Measurements from ENCODE around the gene ABLIM1. TPM values are rescaled to one million over a fixed set of nuclear protein-coding genes. Genes with fewer than 3 reads are reported as not detected.

The ABLIM1 gene
- total and polyA plus RNA-seq, 10 of the 15 experiments (the other 5 are each of a cell fraction or from before 2014, with no cell fraction given): 14.2 to 50.5 (median 28.1) TPM

DNA sequence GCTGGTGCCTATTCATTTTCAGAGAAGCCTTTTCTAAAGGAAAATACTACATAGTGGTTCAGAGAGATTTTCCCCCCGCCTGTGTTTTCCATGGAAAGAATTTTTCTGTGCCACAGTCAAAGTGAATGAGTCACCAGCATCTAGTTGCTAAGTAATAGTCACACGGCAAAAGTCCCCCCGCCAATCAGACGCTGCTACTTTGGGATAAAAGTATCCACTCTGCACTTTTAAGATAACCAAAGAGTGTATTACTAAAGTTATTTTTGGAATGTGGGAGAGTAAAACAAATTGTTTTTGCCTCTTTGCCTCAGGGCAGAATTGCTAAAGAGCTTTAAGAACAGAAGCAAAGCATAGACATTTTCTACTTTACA is 23.5 kb downstream of the ABLIM1 start:
- H2AFZ ChIP-seq (ENCODE audit: control insufficient read depth, low read depth, low read length): no peak overlapping the region
- no peak for ATAC-seq
- peaks cover 2% of the 10 kb centered on the region; the same call in 1 of the 2 replicates for H3K4me1 ChIP-seq (ENCODE audit: control insufficient read depth, insufficient read depth, low read length)
- H3K4me3 ChIP-seq: no peak overlapping the region
- no peak overlapping the region for H3K27ac ChIP-seq (ENCODE audit: control insufficient read depth, insufficient read depth)
- DNase-seq (ENCODE audit: low read depth, low spot score): no peak
- no TSS peak for BruUV-seq (replicated peaks)
- no peaks in the 10 kb centered on the region for H3K9me3 ChIP-seq (replicated peaks; ENCODE audit: control insufficient read depth, insufficient read depth, low read length)
- H3K79me2 ChIP-seq (ENCODE audit: control insufficient read depth, insufficient read depth, low read length): no peaks in the 10 kb centered on the region
- CTCF ChIA-PET: interaction anchor here (1.1 kb wide), 1 partner anchor 81 kb away, joined by 3 read pairs; no protein-coding TSS in a partner anchor
- no peak for TF ChIP-seq HDAC6 (IDR thresholded peaks at IDR 0.05; ENCODE audit: unreplicated experiment)
- TF ChIP-seq BCL3 (IDR thresholded peaks at IDR 0.05; ENCODE audit: borderline replicate concordance, insufficient read depth, low read depth, low read length, poor library complexity, severe bottlenecking): no peak
- TF ChIP-seq ZBED1 (IDR thresholded peaks at IDR 0.05; ENCODE audit: borderline replicate concordance): no peak
- no peak for TF ChIP-seq SMAD5 (IDR thresholded peaks at IDR 0.05; ENCODE audit: low read depth)
- no peak for TF ChIP-seq CHD1 (IDR thresholded peaks at IDR 0.05; ENCODE audit: low read depth, low read length)
- no peak for TF ChIP-seq YBX1 (IDR thresholded peaks at IDR 0.05)
- no peak for TF ChIP-seq RFX5 (IDR thresholded peaks at IDR 0.05; ENCODE audit: low read depth, low read length)
- H3K9ac ChIP-seq (ENCODE audit: control insufficient read depth, insufficient read depth, low read length): no peak overlapping the region
- RAD21 ChIA-PET (ENCODE audit: unreplicated experiment): no interaction called here
- H3K4me2 ChIP-seq (ENCODE audit: control insufficient read depth, insufficient read depth): no peak overlapping the region
- peaks cover 4 to 9% of the 10 kb centered on the region in 2 experiments; a peak in 3 of 4 replicates for H3K27me3 ChIP-seq (replicated peaks in 1 of 2; ENCODE audit: control insufficient read depth in 2 of 2, insufficient read depth in 2 of 2, low read length in 1 of 2)
- H4K20me1 ChIP-seq (ENCODE audit: control insufficient read depth, insufficient read depth): no peaks in the 10 kb centered on the region
- intact Hi-C loops (cut with micrococcal nuclease; ENCODE audit: unreplicated experiment): no loop called here
- in situ Hi-C loops (cut with MboI): no loop called here
- SMC1A ChIA-PET (ENCODE audit: uncharacterized antibody, unreplicated experiment): no interaction called here
- POLR2A ChIA-PET: no interaction called here
- H3K36me3 ChIP-seq (ENCODE audit: control insufficient read depth in 2 of 2, insufficient read depth in 2 of 2, low read length in 1 of 2): no peaks in the 10 kb centered on the region
- 20% methylated on average over 4 of the region's 4 CpGs for WGBS (ENCODE audit: insufficient coverage, insufficient replicate concordance, low lambda C conversion rate, missing lambda C conversion rate)
- FAIRE-seq: no peak
